Measurements from ENCODE around the gene NLRP10.

Gene NLRP10

DNA sequence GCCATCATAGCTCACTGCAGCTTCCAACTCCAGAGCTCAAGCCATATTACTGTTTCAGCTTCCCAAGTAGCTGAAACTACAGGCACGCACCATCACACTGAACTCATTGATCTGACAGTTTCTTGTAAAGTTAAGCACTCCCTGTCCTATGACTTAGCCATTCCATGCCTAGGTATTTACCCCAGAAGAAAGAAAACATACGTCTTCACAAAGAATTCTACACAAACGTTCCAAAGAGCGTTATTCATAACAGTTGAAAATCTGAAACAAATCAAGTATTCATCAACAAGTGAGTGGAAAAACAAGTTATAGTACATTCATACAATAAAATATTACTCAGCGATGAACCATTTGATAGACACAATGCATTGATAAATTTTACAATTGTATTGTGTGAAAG, 7.8 kb upstream of the NLRP10 start:
- DNase-seq, result peak; percentile 54

DNA sequence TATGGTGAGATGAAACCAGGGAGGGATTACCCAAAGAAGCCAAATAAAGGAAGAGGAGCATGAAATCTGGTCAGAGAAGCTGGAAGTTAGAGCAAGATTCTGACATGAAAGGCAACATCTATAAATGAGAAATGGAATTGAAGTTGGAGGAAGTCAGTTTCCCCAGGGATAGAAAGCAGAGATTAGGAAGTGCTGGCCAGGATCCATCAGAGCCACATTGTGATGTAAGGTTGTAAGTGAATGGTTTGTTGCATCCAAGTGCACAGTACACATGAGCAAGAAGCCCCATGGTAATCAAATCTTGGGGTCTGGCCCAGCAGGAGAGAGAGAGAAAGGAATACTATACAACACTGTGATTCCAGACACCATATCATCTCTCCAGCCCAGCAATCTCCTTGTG, 6.6 kb upstream of the NLRP10 start:
- no peak for DNase-seq

DNA sequence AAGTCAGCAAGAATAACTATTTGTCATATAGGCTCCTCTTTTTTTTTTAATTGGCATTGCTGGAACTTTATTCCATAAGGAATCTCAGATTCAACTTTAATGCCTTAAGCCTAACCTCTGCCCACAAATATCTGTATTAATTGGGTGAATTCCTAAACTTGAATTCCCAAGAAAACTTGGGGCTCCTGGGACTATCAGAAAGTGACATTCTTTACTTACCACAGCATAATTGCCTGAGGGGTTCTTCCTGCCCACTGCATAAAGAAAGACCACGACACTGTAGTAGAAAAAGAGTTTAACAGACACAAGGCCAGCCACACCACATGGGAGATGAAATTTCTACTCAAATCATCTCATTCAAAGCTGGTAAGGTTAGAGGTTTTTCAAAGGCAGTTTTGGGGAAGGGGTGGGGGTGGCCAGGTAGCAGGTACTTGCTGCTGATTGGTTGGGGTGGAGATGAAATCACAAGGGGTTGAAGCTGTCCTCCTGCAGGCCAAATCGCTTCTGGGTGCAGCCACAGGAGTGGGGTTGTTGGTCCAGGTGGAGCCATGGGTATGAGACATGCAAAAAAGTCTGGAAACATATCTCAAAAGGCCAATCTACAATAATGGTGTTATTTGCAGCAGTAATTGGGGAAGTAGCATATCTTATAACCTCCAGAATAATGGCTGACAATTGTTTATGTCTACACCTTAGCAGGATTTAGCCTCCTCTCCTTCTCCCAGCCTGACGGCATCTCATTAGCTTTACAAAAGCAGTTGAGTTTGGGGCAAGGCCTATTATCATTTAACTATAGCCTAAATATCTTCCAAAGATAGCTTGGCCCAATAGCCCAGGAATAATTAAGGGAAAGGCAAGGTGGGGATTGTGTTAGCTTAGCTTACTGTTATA, 4.8 kb upstream of the NLRP10 start:
- DNase-seq, result peak; percentile 89

DNA sequence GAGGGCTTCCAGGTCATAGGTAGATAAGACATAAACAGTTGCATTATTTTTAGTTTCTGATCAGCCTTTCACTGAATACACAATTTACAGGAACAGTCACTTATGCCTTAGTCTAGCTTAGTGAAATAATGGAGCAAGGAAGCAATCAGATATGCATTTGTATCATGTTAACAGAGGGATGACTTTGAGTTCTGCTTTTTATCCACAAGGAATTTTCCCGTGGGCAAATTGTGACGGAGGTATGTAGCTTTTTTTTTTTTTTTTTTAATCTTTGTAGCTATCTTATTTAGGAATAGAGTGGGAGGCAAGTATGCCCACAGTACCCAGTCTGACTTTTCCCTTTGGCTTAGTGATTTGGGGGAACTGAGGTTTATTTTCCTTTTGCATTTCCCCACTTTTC, 3.4 kb upstream of the NLRP10 start:
- DNase-seq, result peak; percentile 39

DNA sequence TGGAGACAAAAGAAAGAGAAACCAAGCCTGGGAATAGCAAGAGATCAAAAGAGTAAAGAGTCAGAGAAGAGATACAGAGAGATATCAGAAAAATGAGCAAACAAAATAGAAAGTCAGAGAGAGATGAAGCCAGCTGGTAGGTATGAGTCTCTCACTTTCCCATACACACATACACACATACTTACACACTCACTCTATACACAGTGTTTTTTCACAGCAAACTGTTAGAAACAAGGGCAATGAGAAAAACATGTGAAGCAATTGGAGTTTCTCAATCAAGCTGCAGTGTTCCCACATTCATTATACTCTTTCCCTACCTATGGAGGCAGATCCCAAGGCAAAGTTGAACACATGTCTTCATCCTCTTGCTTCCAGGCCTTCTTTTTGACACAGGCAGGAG, 2.6 kb upstream of the NLRP10 start:
- DNase-seq, result peak; percentile 15

DNA sequence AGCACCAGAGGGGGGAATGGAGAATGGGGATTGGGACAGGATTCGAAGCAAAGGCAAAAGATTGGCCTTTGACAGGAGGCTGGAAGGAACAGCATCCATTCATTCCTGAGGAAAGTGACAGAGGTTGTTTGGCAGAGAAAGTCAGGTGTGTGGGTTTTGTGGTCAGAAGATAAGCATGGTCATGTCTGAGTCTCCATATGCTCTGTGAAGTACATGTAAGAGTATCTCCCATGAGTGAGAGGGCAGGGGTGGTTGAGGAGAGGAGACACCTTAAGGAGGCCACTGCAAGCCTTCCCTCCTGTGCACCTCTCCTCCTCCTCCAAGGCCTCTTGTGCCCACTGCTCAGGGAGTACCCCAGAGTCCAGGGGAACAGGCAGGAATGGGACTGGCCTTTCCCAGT, 1.9 kb upstream of the NLRP10 start:
- no peak for DNase-seq

DNA sequence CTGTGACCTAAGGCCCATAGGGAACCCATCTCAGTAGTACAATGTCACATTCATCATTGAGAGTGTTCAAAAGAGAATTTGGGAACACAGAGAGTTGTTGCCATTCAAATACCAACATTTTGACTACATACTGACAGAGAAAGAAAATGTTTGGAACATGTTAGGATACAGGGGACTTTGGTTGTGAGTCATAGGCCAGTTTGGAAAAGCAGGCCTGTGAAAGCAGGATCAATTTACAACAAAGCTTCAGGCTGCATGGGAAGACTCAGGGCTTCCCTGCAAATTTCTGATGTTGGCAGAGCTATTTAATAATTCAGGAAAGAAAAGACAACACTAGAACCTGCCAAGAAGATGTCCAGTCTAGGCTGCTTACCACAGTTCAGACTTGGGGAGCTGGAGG, 374 bp downstream of the NLRP10 start:
- DNase-seq, result peak; percentile 76

DNA sequence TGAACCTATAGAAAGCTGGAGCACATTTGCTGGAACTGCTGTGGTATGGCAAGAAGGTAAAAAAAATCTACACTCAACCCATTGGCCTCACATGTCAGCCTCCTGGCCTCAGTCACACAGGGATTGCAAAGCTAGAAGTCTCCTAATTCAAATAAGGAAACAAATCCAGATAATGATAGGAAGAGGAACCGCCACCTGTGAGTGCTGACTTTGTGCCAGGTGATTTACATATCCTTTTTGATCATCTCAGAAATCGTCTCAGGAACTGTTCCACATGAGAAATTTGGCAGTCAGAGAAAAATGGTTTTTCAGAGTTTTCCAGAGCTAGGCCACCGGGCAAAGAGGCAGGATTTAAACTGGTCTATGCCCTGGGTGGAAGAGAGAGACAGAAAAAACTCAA, 986 bp downstream of the NLRP10 start:
- no peak for DNase-seq

DNA sequence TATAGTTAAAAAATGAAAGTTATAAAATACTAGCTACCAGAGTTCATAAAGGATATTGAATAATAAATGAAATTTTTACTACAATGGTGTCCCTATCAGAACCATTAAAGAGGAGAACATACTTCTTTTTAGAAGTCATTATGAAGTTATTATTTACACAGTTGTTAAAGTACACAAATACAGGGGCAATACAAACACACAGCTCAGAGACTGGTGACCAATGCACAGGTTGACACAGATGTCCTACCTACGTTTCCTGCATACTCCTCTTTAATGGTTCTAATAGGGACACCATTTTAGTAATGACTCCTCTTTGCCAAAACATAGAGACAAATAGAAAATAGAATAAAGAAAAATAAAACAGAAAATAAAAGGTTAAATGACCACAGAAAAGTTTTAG, 10.1 kb downstream of the NLRP10 start:
- DNase-seq, result no peak

DNA sequence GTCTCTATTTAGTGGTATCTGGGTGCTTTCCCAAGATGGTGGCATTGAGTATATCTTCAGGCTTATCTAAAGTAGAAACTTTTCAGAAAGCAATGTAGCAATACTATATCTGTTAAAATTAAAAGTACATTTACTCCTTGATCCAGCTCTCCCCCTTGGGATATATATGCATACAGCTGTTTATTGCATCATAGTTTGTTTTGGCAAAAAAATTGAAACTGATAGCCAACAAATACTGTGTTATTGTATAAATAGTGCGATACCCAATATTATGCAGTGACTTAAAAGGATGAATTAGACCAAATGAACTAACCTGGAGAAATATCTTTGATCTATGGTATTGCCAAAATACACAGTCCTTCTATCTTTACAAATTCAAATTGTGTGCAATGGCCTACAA, 15.3 kb downstream of the NLRP10 start:
- no peak for DNase-seq

DNA sequence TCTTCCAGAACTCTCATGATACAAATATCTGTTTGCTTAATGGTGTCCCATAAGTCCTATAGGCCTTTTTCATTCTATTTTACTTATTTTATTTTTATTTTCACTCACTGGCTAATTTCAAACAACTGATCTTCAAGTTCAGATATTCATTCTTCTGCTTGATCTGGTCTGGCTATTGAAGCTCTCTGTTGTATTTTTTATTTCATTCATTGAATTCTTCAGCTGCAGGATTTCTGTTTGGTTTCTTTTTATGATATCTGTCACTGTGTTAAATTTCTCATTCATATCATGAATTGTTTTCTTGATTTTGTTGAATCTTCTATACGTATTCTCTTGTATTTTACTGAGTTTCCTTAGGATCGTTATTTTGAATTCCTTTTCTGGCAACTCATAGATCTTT, 21.1 kb downstream of the NLRP10 start:
- DNase-seq, result no peak

DNA sequence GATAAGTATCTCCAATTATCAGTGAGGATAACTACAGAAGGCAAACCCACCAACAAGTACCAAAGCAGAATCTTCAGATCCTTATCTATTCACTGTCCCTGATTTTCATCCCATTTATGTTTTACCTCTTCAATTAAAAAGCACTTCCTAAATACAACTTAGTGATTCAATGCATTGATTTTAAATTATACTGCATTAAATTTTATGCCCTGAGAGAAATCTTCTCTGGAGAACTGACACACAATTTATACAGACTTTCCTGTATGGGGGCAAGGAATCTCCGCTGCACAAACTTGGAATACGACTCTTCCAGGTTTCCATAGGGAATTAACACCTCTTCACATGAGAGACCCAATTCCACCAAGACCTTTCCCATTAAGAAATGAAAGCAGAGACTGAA, 23.6 kb downstream of the NLRP10 start, which contains the start of gene OR10A3:
OR10A3 (minus strand) TSS at position 101 of the 400 bp plus-strand sequence. CDS start 2,188 bp downstream, outside the sequence.
- no peak for DNase-seq

DNA sequence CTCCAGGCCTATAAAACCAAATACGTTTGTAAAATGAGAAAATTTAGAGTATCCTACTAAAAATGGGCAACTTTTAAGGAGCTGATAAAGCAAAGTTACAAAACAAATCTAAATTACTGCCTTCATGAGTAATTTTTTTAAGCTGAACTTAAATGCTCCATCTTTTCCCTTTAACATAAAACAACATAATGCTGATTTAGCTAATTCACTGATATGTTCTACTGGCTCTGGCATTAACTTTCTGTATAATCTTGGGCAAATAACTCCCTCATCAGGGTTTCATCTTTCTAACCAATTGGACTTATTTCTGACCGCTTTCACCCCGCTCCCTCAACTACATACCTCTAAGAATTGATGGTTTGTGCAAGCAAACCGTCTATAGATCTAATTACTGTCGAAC, 24.1 kb downstream of the NLRP10 start:
- no peak for DNase-seq

DNA sequence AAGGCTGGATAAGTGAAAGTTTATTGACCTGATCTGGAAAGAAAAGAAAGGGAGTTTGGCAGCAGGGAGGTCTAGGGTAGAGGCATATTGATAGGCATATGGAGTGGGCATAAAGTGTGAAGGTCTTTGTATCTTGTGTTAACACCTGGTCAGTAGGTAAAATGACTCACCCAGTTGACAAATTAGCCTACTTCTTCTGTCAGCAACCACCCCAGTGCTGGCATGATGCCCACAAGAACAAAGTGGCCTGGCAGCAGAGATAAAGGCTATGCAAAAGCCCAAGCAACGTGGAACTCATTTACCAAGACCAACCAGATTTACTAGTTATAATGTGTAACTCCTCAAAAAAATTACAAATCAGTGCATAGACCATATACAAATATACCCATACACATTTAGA, 28.6 kb downstream of the NLRP10 start:
- DNase-seq, result no peak

DNA sequence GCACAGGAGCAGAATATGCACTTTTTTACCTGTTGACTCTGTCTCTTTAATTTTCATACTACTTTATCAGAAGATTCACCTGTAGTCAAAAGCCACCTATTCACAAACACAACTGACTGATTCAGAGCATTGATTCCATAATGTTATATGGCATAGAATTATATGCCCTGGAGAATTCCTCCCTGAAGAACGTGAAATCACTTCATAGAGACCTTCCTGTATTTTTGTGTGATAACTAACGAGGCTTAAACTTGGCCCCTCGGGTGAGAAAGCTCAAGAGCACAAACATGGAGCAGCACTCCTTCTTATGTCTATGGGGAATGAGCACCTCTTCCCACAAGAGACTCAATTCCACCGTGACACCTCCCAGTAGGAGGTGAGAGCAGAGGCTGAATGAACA, 34.1 kb downstream of the NLRP10 start, which contains the start of gene OR10A6:
OR10A6 (minus strand) TSS at position 101 of the 400 bp plus-strand sequence. CDS start 2,606 bp downstream, outside the sequence.
- no peak for DNase-seq

DNA sequence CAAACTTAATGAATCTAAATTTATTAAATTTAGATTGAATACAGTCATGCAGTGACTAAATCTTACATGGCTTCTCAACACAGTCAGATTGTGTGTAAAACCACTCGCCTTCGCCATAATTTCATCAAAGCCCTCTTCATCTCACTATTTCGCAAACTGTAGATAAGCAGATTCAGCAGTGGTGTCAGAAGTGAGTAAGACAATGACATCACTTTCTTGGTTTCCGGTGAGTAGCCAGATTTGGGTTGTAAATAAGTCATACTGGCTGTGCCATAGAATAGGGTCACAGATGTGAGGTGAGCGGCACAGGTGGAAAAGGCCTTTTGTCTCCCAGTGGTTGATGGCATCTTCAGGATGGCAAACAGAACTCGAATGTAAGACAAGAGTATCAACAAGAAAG, 37.6 kb downstream of the NLRP10 start:
- DNase-seq, result no peak

DNA sequence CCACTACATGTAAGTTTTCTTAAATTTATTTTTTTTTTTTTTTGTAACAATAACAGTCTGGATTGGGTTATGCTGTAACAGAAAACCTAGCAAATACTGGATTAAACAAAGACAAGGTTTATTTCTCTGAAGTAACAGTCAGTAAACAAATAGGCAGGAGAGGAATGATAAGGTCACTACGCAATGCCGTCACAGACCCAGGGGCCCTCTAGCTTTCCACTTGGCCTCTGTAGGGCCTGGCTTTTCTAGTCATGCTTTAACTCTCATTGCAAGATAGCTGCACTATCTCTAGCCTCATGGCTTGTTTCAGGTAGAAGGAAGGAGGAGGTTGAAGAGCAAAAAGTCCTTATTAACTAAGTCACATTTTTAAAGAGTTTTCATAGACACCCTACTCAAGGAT, 40.7 kb downstream of the NLRP10 start:
- DNase-seq, result no peak

DNA sequence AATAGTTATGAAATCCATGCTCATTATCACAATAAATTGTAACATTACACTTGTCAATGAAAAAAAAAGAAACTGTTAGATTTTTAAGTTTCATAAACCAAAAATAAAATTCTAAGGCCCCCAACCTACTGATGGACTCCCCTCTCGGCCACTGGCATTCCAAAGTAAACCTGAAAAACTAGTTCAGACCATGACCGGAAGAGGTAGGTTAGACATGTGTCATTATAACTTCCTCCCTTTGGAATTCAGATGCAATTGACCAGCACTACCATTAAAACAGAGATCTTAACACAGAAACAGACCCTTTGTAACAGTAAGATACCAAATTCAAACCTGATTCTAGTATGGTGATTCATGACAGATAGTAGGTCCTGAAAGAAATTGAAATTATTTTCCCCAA, 47.1 kb downstream of the NLRP10 start:
- no peak for DNase-seq
